Bronchial epithelial cell (primary cell): ENCODE measurements around the gene SARDH. TPM values are rescaled to one million over a fixed set of nuclear protein-coding genes. Genes with fewer than 3 reads are reported as not detected.

Experiments used
- DNase-seq: peaks from one replicate; pipeline ENCODE4 v3.0.0-alpha.2; 2010; ENCODE audit warnings: low read depth
- FAIRE-seq: peaks from 2 replicates; lab custom pipeline; 2011; peaks lifted over from hg19 to GRCh38; lab: Jason Lieb, UNC
- H3K27me3 ChIP-seq: 2 replicates; pipeline ENCODE4 v1.5.1; 2011; ENCODE audit warnings: low read length; ENCODE audit not compliant: control insufficient read depth, insufficient read depth
- H3K36me3 ChIP-seq: 2 replicates; pipeline ENCODE4 v1.5.1; 2011; ENCODE audit warnings: low read length; ENCODE audit not compliant: control insufficient read depth, insufficient read depth
- H3K4me3 ChIP-seq: 2 replicates; pipeline ENCODE4 v1.5.1; 2011; ENCODE audit warnings: mild to moderate bottlenecking, low read depth, low read length, control low read depth
- total RNA-seq: library from RNA; depleted of rRNA; stranded (reverse); fragments of >200 nt; gene quantifications from 2 replicates; pipeline ENCODE4 v1.2.1, GENCODE V29; 2014
- TF ChIP-seq, protein P1 (sequence below): IDR thresholded peaks from 2 replicates; pipeline ENCODE4 v1.5.1; 2011; ENCODE audit warnings: mild to moderate bottlenecking, moderate library complexity, low read length, control low read depth, inconsistent platforms; ENCODE audit not compliant: insufficient read depth, severe bottlenecking

Gene SARDH
- total RNA-seq, 1 donor from 2014 or later, result under 0.01 TPM

DNA sequence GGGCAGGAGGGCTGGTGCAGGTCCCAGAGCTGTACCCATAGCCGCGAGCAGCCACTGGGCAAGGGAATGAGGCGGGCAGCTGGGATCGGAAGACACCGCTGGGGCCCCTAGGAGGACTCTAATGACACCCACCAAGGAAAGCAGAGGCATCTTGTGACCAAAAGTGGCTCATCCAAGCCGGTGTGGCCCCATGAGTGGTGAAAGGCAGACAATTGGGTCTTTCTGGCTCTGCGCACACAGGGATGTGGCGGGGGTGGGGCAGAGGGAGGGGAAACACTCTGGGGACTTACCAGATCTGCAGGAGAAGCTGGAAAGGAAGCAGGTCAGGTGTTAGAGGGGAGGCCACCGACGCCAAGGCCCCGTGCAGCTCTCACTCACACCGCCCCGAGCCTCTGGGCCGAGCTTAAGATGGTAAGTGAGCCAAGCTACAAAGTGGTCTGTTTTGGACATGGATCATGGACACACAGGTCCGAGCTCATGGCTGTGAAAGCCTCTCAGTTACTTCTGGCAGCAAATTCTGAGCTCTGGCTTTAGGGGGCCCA, 42.3 kb upstream of the SARDH start:
- H3K4me3 ChIP-seq, result no peak overlapping the region
- H3K27me3 ChIP-seq, result no peaks in the 10 kb centered on the region
- DNase-seq, result no peak
- peaks cover 33% of the 10 kb centered on the region for H3K36me3 ChIP-seq
- FAIRE-seq, result no peak
- TF ChIP-seq, protein P1, sequence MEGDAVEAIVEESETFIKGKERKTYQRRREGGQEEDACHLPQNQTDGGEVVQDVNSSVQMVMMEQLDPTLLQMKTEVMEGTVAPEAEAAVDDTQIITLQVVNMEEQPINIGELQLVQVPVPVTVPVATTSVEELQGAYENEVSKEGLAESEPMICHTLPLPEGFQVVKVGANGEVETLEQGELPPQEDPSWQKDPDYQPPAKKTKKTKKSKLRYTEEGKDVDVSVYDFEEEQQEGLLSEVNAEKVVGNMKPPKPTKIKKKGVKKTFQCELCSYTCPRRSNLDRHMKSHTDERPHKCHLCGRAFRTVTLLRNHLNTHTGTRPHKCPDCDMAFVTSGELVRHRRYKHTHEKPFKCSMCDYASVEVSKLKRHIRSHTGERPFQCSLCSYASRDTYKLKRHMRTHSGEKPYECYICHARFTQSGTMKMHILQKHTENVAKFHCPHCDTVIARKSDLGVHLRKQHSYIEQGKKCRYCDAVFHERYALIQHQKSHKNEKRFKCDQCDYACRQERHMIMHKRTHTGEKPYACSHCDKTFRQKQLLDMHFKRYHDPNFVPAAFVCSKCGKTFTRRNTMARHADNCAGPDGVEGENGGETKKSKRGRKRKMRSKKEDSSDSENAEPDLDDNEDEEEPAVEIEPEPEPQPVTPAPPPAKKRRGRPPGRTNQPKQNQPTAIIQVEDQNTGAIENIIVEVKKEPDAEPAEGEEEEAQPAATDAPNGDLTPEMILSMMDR, result no peak

DNA sequence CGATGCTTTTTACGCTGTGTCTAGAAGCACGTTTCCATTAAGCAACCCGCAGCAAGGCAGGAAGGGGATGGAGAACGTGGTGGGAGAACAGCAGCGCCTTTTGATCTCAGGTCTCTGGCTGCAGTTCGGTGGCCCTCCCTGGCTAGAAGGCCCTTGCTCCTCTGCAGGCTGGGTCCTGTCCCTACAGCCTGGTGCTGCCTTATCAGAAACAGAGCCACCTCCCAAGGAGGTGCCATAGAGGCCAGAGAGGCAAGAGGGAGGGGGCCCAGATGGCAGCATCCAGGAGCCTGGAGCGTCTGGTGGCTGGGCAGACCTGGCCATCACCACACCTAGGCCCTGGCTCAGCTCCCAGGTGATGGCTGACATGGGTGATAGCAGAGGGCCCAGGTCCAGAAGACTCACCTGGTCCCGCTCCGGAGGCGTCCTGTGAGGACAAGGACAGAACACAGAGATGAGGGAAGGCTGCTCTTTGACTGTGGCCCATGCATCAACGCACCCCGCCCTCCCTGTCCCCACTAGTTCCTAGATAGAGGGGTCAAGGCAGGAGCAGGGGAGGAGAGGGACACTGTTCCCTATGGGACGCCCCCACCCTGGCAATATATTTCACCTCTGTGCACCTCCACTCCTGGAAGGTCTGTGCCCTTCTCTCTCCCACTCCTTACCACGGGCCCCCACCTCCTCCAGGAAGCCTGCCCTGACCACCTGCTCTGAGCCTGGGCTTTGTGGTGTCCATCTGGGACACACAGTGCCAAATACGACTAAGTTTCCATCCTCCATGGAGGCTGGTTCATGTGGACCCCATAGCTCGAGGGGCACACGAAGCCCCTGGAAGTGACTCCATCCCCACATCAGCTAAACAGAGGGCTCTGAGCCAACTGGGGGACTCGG, 41.6 kb upstream of the SARDH start:
- H3K36me3 ChIP-seq, result peaks cover 32% of the 10 kb centered on the region
- no peak for FAIRE-seq

DNA sequence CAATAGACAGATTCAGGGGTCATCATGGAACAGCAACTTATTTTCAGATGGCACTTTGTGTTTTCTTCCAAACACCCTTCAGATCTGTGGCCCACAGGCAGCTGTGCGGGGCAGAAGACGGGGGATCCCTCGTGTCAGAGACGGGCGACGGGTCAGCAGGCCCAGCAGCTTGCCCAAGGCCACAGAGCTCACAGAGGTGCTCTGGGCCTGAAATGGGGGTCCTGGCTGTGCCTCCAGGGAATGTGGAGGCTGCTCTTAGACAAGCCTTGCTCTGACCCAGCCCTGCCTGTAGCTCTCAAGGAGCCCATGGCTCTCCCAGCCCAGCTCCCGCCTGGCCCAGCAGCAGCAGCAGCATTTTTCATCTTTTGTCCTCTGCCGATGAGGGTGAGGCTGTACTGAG, 40.9 kb upstream of the SARDH start:
- no peak for FAIRE-seq
- no peak overlapping the region for H3K4me3 ChIP-seq
- H3K36me3 ChIP-seq, result peaks cover 33% of the 10 kb centered on the region
- H3K27me3 ChIP-seq, result no peaks in the 10 kb centered on the region
- TF ChIP-seq, protein P1, result no peak
- no peak for DNase-seq

More for the DNA sequence above, 41.6 kb upstream of the SARDH start:
- no peaks in the 10 kb centered on the region for H3K27me3 ChIP-seq
- H3K4me3 ChIP-seq, result no peak overlapping the region
- TF ChIP-seq, protein P1, result no peak
- no peak for DNase-seq

DNA sequence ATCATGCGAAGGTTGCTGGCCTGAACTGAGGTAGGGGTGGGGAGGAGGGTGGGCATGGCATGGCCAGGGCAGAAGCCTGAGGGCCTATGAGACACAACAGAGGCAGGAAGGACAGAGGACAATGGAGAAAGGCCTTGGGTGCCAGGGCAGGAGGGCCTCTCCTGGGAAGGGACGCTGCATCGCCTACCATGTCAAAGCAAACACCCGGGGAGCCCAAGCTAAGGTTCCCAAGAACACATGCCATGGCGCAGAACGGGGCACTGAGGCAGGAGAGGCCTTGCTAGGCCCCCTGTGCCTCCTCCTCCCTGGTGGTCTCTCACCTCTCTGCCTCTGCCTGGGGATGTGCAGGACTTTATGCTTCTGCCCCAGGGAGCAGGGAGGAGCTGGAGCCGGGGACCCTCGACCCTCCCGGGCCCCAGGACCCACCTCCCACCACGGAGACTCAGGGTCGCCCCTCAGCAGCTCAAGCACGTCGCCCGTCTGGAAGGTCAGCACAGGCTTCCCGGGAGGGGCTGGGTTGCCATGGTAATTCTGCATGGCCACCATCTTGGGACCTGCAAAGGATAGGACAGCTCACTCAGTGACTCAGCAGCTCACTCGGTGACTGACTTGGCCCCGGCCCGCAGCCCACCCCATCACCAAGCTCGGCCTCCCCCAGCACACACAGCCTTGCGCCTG, 40.3 kb upstream of the SARDH start:
- TF ChIP-seq, protein P1, result no peak
- peaks cover 32% of the 10 kb centered on the region for H3K36me3 ChIP-seq

GRCh38 chr9:133777871-133778270, 39.7 kb upstream of the SARDH start:
- DNase-seq (no peak), FAIRE-seq (no peak)
- peaks cover 30% of the 10 kb centered on the region for H3K36me3 ChIP-seq
- no peak overlapping the region for H3K4me3 ChIP-seq
- no peaks in the 10 kb centered on the region for H3K27me3 ChIP-seq
- TF ChIP-seq, protein P1, result no peak

More for the DNA sequence above, 40.3 kb upstream of the SARDH start:
- DNase-seq, result no peak
- FAIRE-seq, result no peak
- no peak overlapping the region for H3K4me3 ChIP-seq
- no peaks in the 10 kb centered on the region for H3K27me3 ChIP-seq
